Bronchial smooth muscle cell (primary cell): Measurements from ENCODE around the gene ANKRD1. TPM values are rescaled to one million over a fixed set of nuclear protein-coding genes. Genes with fewer than 3 reads are reported as not detected.

Experiments used
- total RNA-seq: library from RNA; depleted of rRNA; stranded (reverse); fragments of >200 nt; gene quantifications from 2 replicates; pipeline ENCODE4 v1.2.1, GENCODE V29; 2014

The ANKRD1 gene
- total RNA-seq = 0.16 and 0.43 TPM in 2 replicates

GRCh38 chr10:90920986-90921666, at the start of gene ANKRD1:
Gene ANKRD1 (minus strand): TSS chr10:90921087. CDS start chr10:90921027, 60 bp downstream.

GRCh38 chr10:90871766-90872647, 48.9 kb downstream of the ANKRD1 start, which contains the start of gene RPP30:
Gene RPP30 (plus strand): TSS chr10:90871974. CDS start chr10:90871987, 13 bp downstream.

Other genes starting within 250 kb of the ANKRD1 start
- 2.9 and 3.3 TPM in 2 replicates for gene HTR7, start 63.0 kb downstream of the ANKRD1 start, total RNA-seq
- 23.0 and 27.4 TPM in 2 replicates for gene RPP30, start 49.1 kb downstream of the ANKRD1 start, total RNA-seq